DND-41 (cell line): Measurements from ENCODE around the gene TSNAXIP1.

Source experiments
- ATAC-seq: fragments of 200-7000 bp; cut with Tn5 transposase; 3 replicates; pipeline ENCODE4 v1.9.1; 2021; ENCODE audit warnings: low read depth; ENCODE audit not compliant: insufficient read depth
- DNase-seq: peaks from one replicate; pipeline ENCODE4 v3.0.0-alpha.2; 2020
- H2AFZ ChIP-seq: 2 replicates; pipeline ENCODE4 v1.6.0; 2012; ENCODE audit warnings: low read depth, low read length
- H3K27ac ChIP-seq: 2 replicates; pipeline ENCODE4 v1.5.1; 2012; ENCODE audit warnings: low read length, inconsistent platforms
- H3K27me3 ChIP-seq: fragments of 200-600 bp; sonication (generic); 2 replicates; pipeline ENCODE4 v1.6.0; 2012; ENCODE audit warnings: low read length, mild to moderate bottlenecking, inconsistent platforms; ENCODE audit not compliant: insufficient read depth, poor library complexity
- H3K36me3 ChIP-seq: 2 replicates; pipeline ENCODE4 v1.5.1; 2012; ENCODE audit warnings: low read length, inconsistent platforms; ENCODE audit not compliant: insufficient read depth
- H3K4me1 ChIP-seq: 2 replicates; pipeline ENCODE4 v1.5.1; 2012; ENCODE audit warnings: mild to moderate bottlenecking, low read length; ENCODE audit not compliant: insufficient read depth
- H3K4me2 ChIP-seq: 2 replicates; pipeline ENCODE4 v1.6.0; 2012; ENCODE audit warnings: mild to moderate bottlenecking, moderate library complexity, low read length, inconsistent platforms; ENCODE audit not compliant: insufficient read depth
- H3K4me3 ChIP-seq, 2 experiments: fragments of 200-600 bp in 1 of 2; shearing (Covaris generic) in 1 of 2; 2 replicates each; pipeline ENCODE4 v1.5.1; 2012 to 2016; ENCODE audit warnings: inconsistent platforms in 2 of 2, low read length in 2 of 2, mild to moderate bottlenecking in 2 of 2, low read depth in 1 of 2, moderate library complexity in 1 of 2
- H3K79me2 ChIP-seq: 2 replicates; pipeline ENCODE4 v1.6.0; 2012; ENCODE audit warnings: low read length, inconsistent platforms; ENCODE audit not compliant: insufficient read depth
- H3K9ac ChIP-seq: 2 replicates; pipeline ENCODE4 v1.6.0; 2012; ENCODE audit warnings: low read depth, mild to moderate bottlenecking, inconsistent platforms, low read length, moderate library complexity
- H3K9me3 ChIP-seq: 2 replicates; pipeline ENCODE4 v1.5.1; 2012; ENCODE audit warnings: low read length, moderate library complexity, mild to moderate bottlenecking, inconsistent platforms; ENCODE audit not compliant: insufficient read depth, severe bottlenecking
- H4K20me1 ChIP-seq: 2 replicates; pipeline ENCODE4 v1.6.0; 2012; ENCODE audit warnings: low read length; ENCODE audit not compliant: insufficient read depth
- CTCF ChIP-seq: IDR thresholded peaks from 2 replicates; pipeline ENCODE4 v1.5.1; 2012; ENCODE audit warnings: borderline replicate concordance, low read length, moderate library complexity, mild to moderate bottlenecking; ENCODE audit not compliant: poor library complexity, severe bottlenecking; ENCODE audit errors: extremely low read depth
- EZH2 ChIP-seq: IDR thresholded peaks from 3 replicates; pipeline ENCODE4 v1.6.1; 2012; ENCODE audit warnings: borderline replicate concordance, low read depth, mild to moderate bottlenecking, moderate library complexity, low read length, inconsistent platforms; ENCODE audit not compliant: severe bottlenecking

The TSNAXIP1 gene

DNA sequence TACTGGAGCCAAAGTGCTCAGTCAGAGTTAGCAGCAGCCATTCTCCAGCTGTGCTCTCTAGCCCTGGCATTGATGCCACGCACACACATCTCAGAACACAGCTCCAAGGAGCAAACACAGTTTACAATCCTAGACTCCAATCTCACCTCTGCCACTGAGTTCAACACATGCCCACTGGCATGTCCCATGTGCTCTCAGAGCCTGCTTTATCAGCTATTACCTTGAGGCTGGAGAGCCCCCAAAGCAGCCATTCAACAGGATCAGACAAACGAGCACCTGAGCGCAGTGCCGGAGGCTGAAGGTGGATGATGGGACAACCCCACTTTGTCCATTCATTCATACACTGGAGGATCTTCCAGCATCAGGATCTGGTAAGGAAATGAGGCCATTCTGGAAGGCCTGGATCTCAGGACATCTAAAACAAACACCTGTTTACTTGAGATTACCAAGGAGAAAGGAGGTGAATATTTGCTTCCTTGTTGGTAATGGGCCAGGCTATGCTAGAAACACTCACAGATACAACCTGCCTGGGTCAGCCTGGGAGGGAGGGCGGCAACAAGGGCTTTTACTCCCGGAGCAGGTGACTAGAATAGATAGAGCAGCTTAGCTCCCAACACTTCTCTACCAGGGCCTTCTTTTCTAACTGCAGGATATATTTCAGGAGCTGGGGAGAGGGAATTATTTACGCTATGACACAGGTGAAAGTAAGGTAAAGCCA is 25.7 kb upstream of the TSNAXIP1 start:
- Histone ChIP-seq H3K9ac (no peak overlapping the region), H3K79me2 (peaks cover 43% of the 10 kb centered on the region), H2AFZ (no peak overlapping the region), H3K4me3 (no peak overlapping the region), H3K4me1 (peaks cover 8% of the 10 kb centered on the region), H3K4me2 (no peak overlapping the region), H3K27me3 (no peaks in the 10 kb centered on the region), H3K36me3 (peaks cover 4% of the 10 kb centered on the region), H4K20me1 (peaks cover 9% of the 10 kb centered on the region; the same call in 1 of the 2 replicates), H3K9me3 (no peaks in the 10 kb centered on the region), H3K27ac (peak overlapping the region; percentile 63)
- ATAC-seq, result no peak
- no peak for DNase-seq
- TF ChIP-seq EZH2, result no peak
- no peak for TF ChIP-seq CTCF

- no peak overlapping the region for H3K4me3 ChIP-seq
- no peak overlapping the region for H2AFZ ChIP-seq
- H4K20me1 ChIP-seq, result peaks cover 9% of the 10 kb centered on the region; the same call in 1 of the 2 replicates
- peaks cover 46% of the 10 kb centered on the region for H3K79me2 ChIP-seq
- peak; percentile 92 for ATAC-seq
- peaks cover 4% of the 10 kb centered on the region for H3K36me3 ChIP-seq
- H3K4me1 ChIP-seq, result peaks cover 8% of the 10 kb centered on the region
- no peak overlapping the region for H3K4me2 ChIP-seq
- peak overlapping the region; percentile 63 for H3K27ac ChIP-seq
- no peak overlapping the region for H3K9ac ChIP-seq
- TF ChIP-seq CTCF (no peak), EZH2 (no peak)
- no peaks in the 10 kb centered on the region for H3K9me3 ChIP-seq
- H3K27me3 ChIP-seq, result no peaks in the 10 kb centered on the region
- DNase-seq, result peak; percentile 43
Observed at GRCh38 chr16:67781565-67781921, 25.1 kb upstream of the TSNAXIP1 start.

DNA sequence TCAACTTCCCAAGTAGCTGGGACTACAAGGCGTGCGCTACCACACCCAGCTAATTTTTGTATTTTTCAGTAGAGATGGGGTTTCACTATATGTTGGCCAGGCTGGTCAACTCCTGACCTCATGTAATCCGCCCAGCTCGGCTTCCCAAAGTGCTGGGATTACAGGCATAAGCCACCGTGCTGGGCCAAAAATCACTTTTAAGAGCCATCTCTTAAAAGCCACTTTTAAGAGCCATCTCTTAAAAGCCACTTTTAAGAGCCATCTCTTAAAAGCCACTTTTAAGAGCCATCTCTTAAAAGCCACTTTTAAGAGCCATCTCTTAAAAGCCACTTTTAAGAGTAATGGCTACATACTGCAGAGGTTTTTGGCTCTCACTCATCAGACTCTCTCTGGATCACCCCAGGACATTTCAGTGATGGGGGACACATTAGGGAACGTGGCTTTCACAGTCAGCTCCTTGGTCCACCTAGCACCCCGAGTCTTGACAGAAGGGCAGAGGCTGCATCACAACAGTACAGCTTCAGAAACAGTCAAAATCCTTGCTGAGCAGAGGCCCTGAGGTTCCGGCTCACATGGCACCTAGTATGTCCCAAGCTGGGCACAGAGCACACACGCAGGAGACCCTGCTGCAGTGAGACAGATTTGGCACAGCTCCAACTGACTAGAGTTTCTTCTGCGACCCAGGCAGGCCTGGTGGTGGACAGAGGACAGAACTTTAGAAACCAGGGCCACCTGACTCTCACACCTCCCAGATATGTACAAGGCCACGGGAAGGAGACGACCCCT is 23.9 kb upstream of the TSNAXIP1 start:
- no peaks in the 10 kb centered on the region for H3K27me3 ChIP-seq
- H3K4me1 ChIP-seq, result peaks cover 8% of the 10 kb centered on the region
- no peak overlapping the region for H2AFZ ChIP-seq
- H3K9ac ChIP-seq, result no peak overlapping the region
- ATAC-seq (no peak), DNase-seq (no peak)
- TF ChIP-seq EZH2, result no peak
- no peak for TF ChIP-seq CTCF
- H3K79me2 ChIP-seq, result peaks cover 47% of the 10 kb centered on the region
- H3K4me3 ChIP-seq, result no peak overlapping the region
- H3K27ac ChIP-seq, result no peak overlapping the region
- peaks cover 9% of the 10 kb centered on the region; the same call in 1 of the 2 replicates for H4K20me1 ChIP-seq
- no peaks in the 10 kb centered on the region for H3K9me3 ChIP-seq
- no peak overlapping the region for H3K4me2 ChIP-seq
- peaks cover 4% of the 10 kb centered on the region for H3K36me3 ChIP-seq
